OCI-LY1 (cell line): ENCODE data around the gene BUB1.
"Not testable (repeated sequence)": the region's sequence is repeated elsewhere in the genome, so short reads cannot be mapped to it uniquely, and the experiment has no call there.

Experiments
- EZH2 ChIP-seq: fragments of 200-600 bp; sonication (generic), shearing (Covaris generic); IDR thresholded peaks from 2 replicates; pipeline ENCODE4 v1.8.0; 2017; ENCODE audit warnings: borderline replicate concordance, mixed run types, mild to moderate bottlenecking, antibody characterized with exemption, low read length, moderate library complexity, mixed read lengths
- TF ChIP-seq, protein P1 (sequence below): fragments of 200-600 bp; sonication (generic), shearing (Covaris generic); IDR thresholded peaks from 2 replicates; pipeline ENCODE4 v1.5.1; 2017; ENCODE audit warnings: mild to moderate bottlenecking, antibody characterized with exemption, low read length, moderate library complexity, mixed read lengths

DNA sequence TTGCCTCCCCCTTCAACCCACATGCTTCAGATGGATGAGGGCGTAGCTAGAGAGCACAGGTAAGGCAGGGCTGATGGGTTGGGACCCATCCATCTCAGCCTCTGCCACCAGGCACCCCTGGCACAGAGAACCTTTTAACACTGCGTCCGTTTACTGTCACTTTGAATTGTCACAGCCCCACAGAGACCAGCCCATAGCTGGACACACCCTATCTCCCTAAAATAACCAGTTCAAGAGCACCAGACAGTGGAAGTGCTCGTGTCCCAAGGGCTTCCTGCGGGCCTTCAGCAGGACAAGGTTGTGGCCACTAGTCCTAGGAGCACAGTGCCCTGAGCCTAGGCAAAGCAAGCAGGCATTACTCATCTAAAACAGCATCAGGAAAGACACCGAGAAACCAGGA lies 20.4 kb upstream of the BUB1 start:
- TF ChIP-seq, protein P1, sequence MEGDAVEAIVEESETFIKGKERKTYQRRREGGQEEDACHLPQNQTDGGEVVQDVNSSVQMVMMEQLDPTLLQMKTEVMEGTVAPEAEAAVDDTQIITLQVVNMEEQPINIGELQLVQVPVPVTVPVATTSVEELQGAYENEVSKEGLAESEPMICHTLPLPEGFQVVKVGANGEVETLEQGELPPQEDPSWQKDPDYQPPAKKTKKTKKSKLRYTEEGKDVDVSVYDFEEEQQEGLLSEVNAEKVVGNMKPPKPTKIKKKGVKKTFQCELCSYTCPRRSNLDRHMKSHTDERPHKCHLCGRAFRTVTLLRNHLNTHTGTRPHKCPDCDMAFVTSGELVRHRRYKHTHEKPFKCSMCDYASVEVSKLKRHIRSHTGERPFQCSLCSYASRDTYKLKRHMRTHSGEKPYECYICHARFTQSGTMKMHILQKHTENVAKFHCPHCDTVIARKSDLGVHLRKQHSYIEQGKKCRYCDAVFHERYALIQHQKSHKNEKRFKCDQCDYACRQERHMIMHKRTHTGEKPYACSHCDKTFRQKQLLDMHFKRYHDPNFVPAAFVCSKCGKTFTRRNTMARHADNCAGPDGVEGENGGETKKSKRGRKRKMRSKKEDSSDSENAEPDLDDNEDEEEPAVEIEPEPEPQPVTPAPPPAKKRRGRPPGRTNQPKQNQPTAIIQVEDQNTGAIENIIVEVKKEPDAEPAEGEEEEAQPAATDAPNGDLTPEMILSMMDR = not testable (repeated sequence)
- TF ChIP-seq EZH2 = not testable (repeated sequence)
